Cardiac muscle cell (in vitro differentiated cells and primary cell): ENCODE results near the gene C11orf87. TPM values are rescaled to one million over a fixed set of nuclear protein-coding genes. Genes with fewer than 3 reads are reported as not detected.

Source experiments
- DNase-seq, 2 donors: peaks; one replicate each; pipeline versions ENCODE4 v3.0.0 to v3.0.0-alpha.2; 2010 to 2017; ENCODE audit warnings: low read depth in 1 of 2, low spot score in 1 of 2
- H3K27ac ChIP-seq: fragments of 200-600 bp; sonication (generic); 2 replicates; pipeline ENCODE4 v1.5.1; 2016
- H3K27me3 ChIP-seq: fragments of 200-600 bp; sonication (generic); 2 replicates; pipeline ENCODE4 v1.6.0; 2016; ENCODE audit warnings: control low read depth
- H3K36me3 ChIP-seq: fragments of 200-600 bp; sonication (generic); 2 replicates; pipeline ENCODE4 v1.5.1; 2016; ENCODE audit warnings: control low read depth
- H3K4me1 ChIP-seq: fragments of 200-600 bp; sonication (generic); 2 replicates; pipeline ENCODE4 v1.8.1; 2017; ENCODE audit warnings: low read depth, mild to moderate bottlenecking, mixed run types
- H3K4me3 ChIP-seq: fragments of 200-600 bp; sonication (generic); 2 replicates; pipeline ENCODE4 v1.5.1; 2016; ENCODE audit warnings: mild to moderate bottlenecking
- H3K9me3 ChIP-seq: fragments of 200-600 bp; sonication (generic); 2 replicates; pipeline ENCODE4 v1.5.1; 2017; ENCODE audit warnings: low read depth, mild to moderate bottlenecking, control low read depth
- polyA plus RNA-seq: library from polyadenylated mRNA; unstranded; fragments of >200 nt; fragmentation: Nextera tagmentation; extraction: Ambion mirVana; gene quantifications from 2 replicates; pipeline ENCODE4 v1.2.1, GENCODE V29; 2016
- total RNA-seq: library from RNA; depleted of rRNA; stranded (reverse); fragments of >200 nt; gene quantifications from 2 replicates; pipeline ENCODE4 v1.2.3, GENCODE V29; 2016
- TF ChIP-seq, protein P1 (sequence below): IDR thresholded peaks from 2 replicates; pipeline ENCODE4 v1.5.1; 2012; ENCODE audit warnings: low read depth, mild to moderate bottlenecking, low read length

The C11orf87 gene
- total and polyA plus RNA-seq, 2 experiments from 2014 or later: 0.34 to 0.42 TPM

DNA sequence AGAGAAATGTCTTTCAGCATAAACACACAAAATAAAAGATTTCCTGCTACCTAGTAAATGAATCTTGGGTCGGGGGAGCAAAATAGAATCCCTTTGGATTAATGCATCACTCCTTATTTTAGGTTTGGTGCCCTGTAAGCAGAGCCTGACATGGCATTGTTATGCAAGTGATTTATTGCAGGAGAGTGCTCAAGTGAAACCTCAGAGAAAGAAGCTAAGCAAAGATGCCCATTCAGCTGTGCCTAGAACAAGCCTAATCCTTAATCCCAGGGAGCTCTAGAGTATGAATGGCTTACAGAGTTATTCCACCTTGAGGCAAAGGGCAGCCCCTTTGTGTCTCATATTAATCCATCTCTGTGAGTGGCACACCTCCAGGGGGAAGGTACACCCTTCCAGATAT is 21.1 kb downstream of the C11orf87 start:
- no peaks in the 10 kb centered on the region for H3K36me3 ChIP-seq
- H3K27me3 ChIP-seq: no peaks in the 10 kb centered on the region
- no peak overlapping the region for H3K27ac ChIP-seq
- H3K4me3 ChIP-seq: no peak overlapping the region
- H3K4me1 ChIP-seq: no peaks in the 10 kb centered on the region
- no peaks in the 10 kb centered on the region for H3K9me3 ChIP-seq
- no peak for DNase-seq
- TF ChIP-seq, protein P1, sequence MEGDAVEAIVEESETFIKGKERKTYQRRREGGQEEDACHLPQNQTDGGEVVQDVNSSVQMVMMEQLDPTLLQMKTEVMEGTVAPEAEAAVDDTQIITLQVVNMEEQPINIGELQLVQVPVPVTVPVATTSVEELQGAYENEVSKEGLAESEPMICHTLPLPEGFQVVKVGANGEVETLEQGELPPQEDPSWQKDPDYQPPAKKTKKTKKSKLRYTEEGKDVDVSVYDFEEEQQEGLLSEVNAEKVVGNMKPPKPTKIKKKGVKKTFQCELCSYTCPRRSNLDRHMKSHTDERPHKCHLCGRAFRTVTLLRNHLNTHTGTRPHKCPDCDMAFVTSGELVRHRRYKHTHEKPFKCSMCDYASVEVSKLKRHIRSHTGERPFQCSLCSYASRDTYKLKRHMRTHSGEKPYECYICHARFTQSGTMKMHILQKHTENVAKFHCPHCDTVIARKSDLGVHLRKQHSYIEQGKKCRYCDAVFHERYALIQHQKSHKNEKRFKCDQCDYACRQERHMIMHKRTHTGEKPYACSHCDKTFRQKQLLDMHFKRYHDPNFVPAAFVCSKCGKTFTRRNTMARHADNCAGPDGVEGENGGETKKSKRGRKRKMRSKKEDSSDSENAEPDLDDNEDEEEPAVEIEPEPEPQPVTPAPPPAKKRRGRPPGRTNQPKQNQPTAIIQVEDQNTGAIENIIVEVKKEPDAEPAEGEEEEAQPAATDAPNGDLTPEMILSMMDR: no peak

DNA sequence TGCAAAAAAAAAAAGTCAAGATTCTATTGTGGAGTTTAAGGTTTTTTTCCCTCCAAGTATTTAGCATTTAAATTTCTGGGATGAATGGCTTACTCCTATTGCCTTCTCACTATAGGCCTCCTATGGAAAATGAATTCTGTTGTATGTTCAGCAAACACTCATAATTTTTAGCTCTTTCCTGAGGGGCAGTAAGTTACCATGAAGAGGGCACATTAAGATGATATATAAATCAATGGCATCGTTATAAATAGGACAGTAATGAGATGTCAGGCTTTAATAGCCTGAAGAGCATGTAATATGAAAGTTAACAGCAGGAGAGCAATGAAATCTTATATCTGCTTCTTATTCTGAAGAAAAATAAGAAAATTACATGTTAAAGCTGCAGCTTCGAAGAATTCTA is 32.9 kb downstream of the C11orf87 start:
- no peaks in the 10 kb centered on the region for H3K9me3 ChIP-seq
- no peaks in the 10 kb centered on the region for H3K4me1 ChIP-seq
- H3K27me3 ChIP-seq: no peaks in the 10 kb centered on the region
- TF ChIP-seq, protein P1: no peak
- DNase-seq: no peak
- no peak overlapping the region for H3K27ac ChIP-seq
- no peaks in the 10 kb centered on the region for H3K36me3 ChIP-seq
- no peak overlapping the region for H3K4me3 ChIP-seq
